SJCRH30 (cell line): ENCODE measurements around the gene PRR14. TPM values are rescaled to one million over a fixed set of nuclear protein-coding genes. Genes with fewer than 3 reads are reported as not detected.

Source experiments
- DNase-seq, 2 experiments: peaks; one replicate each; pipeline ENCODE4 v3.0.0-alpha.2; 2015 to 2020
- H3K27ac ChIP-seq: fragments of 250-450 bp; sonication (Bioruptor Pico); 2 replicates; pipeline ENCODE4 v1.5.1; 2020; ENCODE audit warnings: mild to moderate bottlenecking, moderate library complexity
- H3K27me3 ChIP-seq: fragments of 250-450 bp; sonication (Bioruptor Pico); 2 replicates; pipeline ENCODE4 v1.5.1; 2020; ENCODE audit warnings: mild to moderate bottlenecking, moderate library complexity
- H3K36me3 ChIP-seq: fragments of 250-450 bp; sonication (Bioruptor Pico); 2 replicates; pipeline ENCODE4 v1.5.1; 2020; ENCODE audit warnings: mild to moderate bottlenecking, moderate library complexity
- H3K4me1 ChIP-seq: fragments of 250-450 bp; sonication (Bioruptor Pico); 2 replicates; pipeline ENCODE4 v1.5.1; 2020; ENCODE audit warnings: mild to moderate bottlenecking, moderate library complexity
- H3K4me3 ChIP-seq: fragments of 250-450 bp; sonication (Bioruptor Pico); 2 replicates; pipeline ENCODE4 v1.5.1; 2020; ENCODE audit warnings: mild to moderate bottlenecking, moderate library complexity
- H3K9me3 ChIP-seq: fragments of 250-450 bp; sonication (Bioruptor Pico); replicated peaks from 2 replicates; pipeline ENCODE4 v1.5.1; 2020; ENCODE audit warnings: mild to moderate bottlenecking, moderate library complexity
- total RNA-seq: library from RNA; depleted of rRNA; stranded (reverse); fragments of >200 nt; shearing (Covaris generic); gene quantifications from 2 replicates; pipeline ENCODE4 v1.2.3, GENCODE V29; 2014; rRNA removed

Gene PRR14
- total RNA-seq = 10.5 and 12.7 TPM in 2 replicates

GRCh38 chr16:30650369-30651123 is at the start of gene PRR14:
Gene PRR14 (plus strand): TSS chr16:30650960. CDS start chr16:30651646, 686 bp downstream.
- Histone ChIP-seq H3K9me3 (no peaks in the 10 kb centered on the region), H3K4me3 (peak within 1 kb of the TSS; percentile 76), H3K4me1 (no peaks in the 10 kb centered on the region), H3K27ac (peak within 1 kb of the TSS; percentile 58), H3K27me3 (0 out of 2 replicates have a peak, but pooled peaks cover under 1% of the 10 kb centered on the region), H3K36me3 (no peaks in the 10 kb centered on the region)
- peak; percentile 100 for DNase-seq

- H3K27me3 ChIP-seq = no peaks in the 10 kb centered on the region
- no peak overlapping the region for H3K27ac ChIP-seq
- H3K4me1 ChIP-seq = no peaks in the 10 kb centered on the region
- no peak overlapping the region for H3K4me3 ChIP-seq
- no peak for DNase-seq
- H3K36me3 ChIP-seq = peaks cover 30% of the 10 kb centered on the region
- H3K9me3 ChIP-seq = peaks cover 4% of the 10 kb centered on the region; the same call in 1 of the 2 replicates
Observed at GRCh38 chr16:30601966-30602365, 48.8 kb upstream of the PRR14 start.

GRCh38 chr16:30602616-30603277 is 48.0 kb upstream of the PRR14 start:
- H3K4me3 ChIP-seq = no peak overlapping the region
- H3K36me3 ChIP-seq = peaks cover 30% of the 10 kb centered on the region
- H3K27ac ChIP-seq = no peak overlapping the region
- peak in 1 of 2 experiments; percentile 20 for DNase-seq
- H3K9me3 ChIP-seq = peaks cover 4% of the 10 kb centered on the region; the same call in 1 of the 2 replicates
- H3K27me3 ChIP-seq = no peaks in the 10 kb centered on the region
- H3K4me1 ChIP-seq = no peaks in the 10 kb centered on the region

GRCh38 chr16:30603945-30604315 is 46.8 kb upstream of the PRR14 start:
- Histone ChIP-seq H3K4me1 (no peaks in the 10 kb centered on the region; the same call in 1 of the 2 replicates), H3K36me3 (peaks cover 30% of the 10 kb centered on the region), H3K27ac (no peak overlapping the region), H3K27me3 (no peaks in the 10 kb centered on the region), H3K4me3 (no peak overlapping the region), H3K9me3 (peaks cover 4% of the 10 kb centered on the region; the same call in 1 of the 2 replicates)
- DNase-seq = no peak

- Histone ChIP-seq H3K4me3 (no peak overlapping the region), H3K9me3 (peaks cover 4% of the 10 kb centered on the region; the same call in 1 of the 2 replicates), H3K27me3 (no peaks in the 10 kb centered on the region), H3K36me3 (peaks cover 30% of the 10 kb centered on the region), H3K4me1 (no peaks in the 10 kb centered on the region; the same call in 1 of the 2 replicates), H3K27ac (no peak overlapping the region)
- DNase-seq = no peak
Observed at GRCh38 chr16:30604316-30604947, 46.3 kb upstream of the PRR14 start.

GRCh38 chr16:30605158-30605557 is 45.6 kb upstream of the PRR14 start:
- H3K27me3 ChIP-seq = no peaks in the 10 kb centered on the region
- H3K4me3 ChIP-seq = no peak overlapping the region
- H3K9me3 ChIP-seq = peaks cover 4% of the 10 kb centered on the region; the same call in 1 of the 2 replicates
- H3K27ac ChIP-seq = no peak overlapping the region
- H3K36me3 ChIP-seq = peaks cover 30% of the 10 kb centered on the region
- DNase-seq = no peak
- no peaks in the 10 kb centered on the region; the same call in 1 of the 2 replicates for H3K4me1 ChIP-seq

GRCh38 chr16:30606004-30606403 is 44.8 kb upstream of the PRR14 start:
- Histone ChIP-seq H3K4me3 (no peak overlapping the region), H3K27ac (no peak overlapping the region), H3K9me3 (peaks cover 2% of the 10 kb centered on the region; the same call in 1 of the 2 replicates), H3K4me1 (no peaks in the 10 kb centered on the region; the same call in 1 of the 2 replicates), H3K36me3 (peaks cover 30% of the 10 kb centered on the region), H3K27me3 (no peaks in the 10 kb centered on the region)
- no peak for DNase-seq

- Histone ChIP-seq H3K27me3 (no peaks in the 10 kb centered on the region), H3K36me3 (peaks cover 16% of the 10 kb centered on the region), H3K9me3 (no peaks in the 10 kb centered on the region), H3K27ac (peak overlapping the region; percentile 95), H3K4me1 (no peaks in the 10 kb centered on the region; the same call in 1 of the 2 replicates), H3K4me3 (peak overlapping the region; percentile 97)
- peak; percentile 54 to 64 for DNase-seq
Observed at GRCh38 chr16:30609002-30609925, 41.5 kb upstream of the PRR14 start.

- Histone ChIP-seq H3K4me3 (peak within 1 kb of the TSS; percentile 97), H3K4me1 (no peaks in the 10 kb centered on the region; the same call in 1 of the 2 replicates), H3K27me3 (no peaks in the 10 kb centered on the region), H3K9me3 (no peaks in the 10 kb centered on the region), H3K36me3 (peaks cover 12% of the 10 kb centered on the region), H3K27ac (peak within 1 kb of the TSS; percentile 95)
- peak; percentile 97 to 99 for DNase-seq
Observed at GRCh38 chr16:30609926-30610839, 40.6 kb upstream of the PRR14 start, which contains the start of gene ZNF689. Gene ZNF689 (minus strand): TSS chr16:30610389. CDS start chr16:30610041, 348 bp downstream.

- no peak overlapping the region for H3K4me3 ChIP-seq
- peaks cover 9% of the 10 kb centered on the region; the same call in 1 of the 2 replicates for H3K9me3 ChIP-seq
- DNase-seq = peak; percentile 36 to 45
Observed at GRCh38 chr16:30615358-30616091, 35.2 kb upstream of the PRR14 start.

GRCh38 chr16:30619202-30619601 is 31.6 kb upstream of the PRR14 start:
- DNase-seq = no peak

More at GRCh38 chr16:30615358-30616091, 35.2 kb upstream of the PRR14 start:
- H3K27me3 ChIP-seq = no peaks in the 10 kb centered on the region
- no peak overlapping the region for H3K27ac ChIP-seq
- no peaks in the 10 kb centered on the region for H3K4me1 ChIP-seq
- H3K36me3 ChIP-seq = no peaks in the 10 kb centered on the region

GRCh38 chr16:30619638-30620037 is 31.1 kb upstream of the PRR14 start:
- H3K4me3 ChIP-seq = no peak overlapping the region
- no peaks in the 10 kb centered on the region for H3K27me3 ChIP-seq
- no peak overlapping the region for H3K27ac ChIP-seq
- no peaks in the 10 kb centered on the region for H3K36me3 ChIP-seq
- peaks cover 14% of the 10 kb centered on the region for H3K4me1 ChIP-seq
- no peak for DNase-seq
- H3K9me3 ChIP-seq = peaks cover 15% of the 10 kb centered on the region; the same call in 1 of the 2 replicates

More at GRCh38 chr16:30619202-30619601, 31.6 kb upstream of the PRR14 start:
- Histone ChIP-seq H3K27me3 (no peaks in the 10 kb centered on the region), H3K36me3 (no peaks in the 10 kb centered on the region), H3K27ac (no peak overlapping the region), H3K4me1 (peaks cover 14% of the 10 kb centered on the region), H3K4me3 (no peak overlapping the region), H3K9me3 (peaks cover 15% of the 10 kb centered on the region; the same call in 1 of the 2 replicates)
